ENCODE data around the gene UNC5C.

DNA sequence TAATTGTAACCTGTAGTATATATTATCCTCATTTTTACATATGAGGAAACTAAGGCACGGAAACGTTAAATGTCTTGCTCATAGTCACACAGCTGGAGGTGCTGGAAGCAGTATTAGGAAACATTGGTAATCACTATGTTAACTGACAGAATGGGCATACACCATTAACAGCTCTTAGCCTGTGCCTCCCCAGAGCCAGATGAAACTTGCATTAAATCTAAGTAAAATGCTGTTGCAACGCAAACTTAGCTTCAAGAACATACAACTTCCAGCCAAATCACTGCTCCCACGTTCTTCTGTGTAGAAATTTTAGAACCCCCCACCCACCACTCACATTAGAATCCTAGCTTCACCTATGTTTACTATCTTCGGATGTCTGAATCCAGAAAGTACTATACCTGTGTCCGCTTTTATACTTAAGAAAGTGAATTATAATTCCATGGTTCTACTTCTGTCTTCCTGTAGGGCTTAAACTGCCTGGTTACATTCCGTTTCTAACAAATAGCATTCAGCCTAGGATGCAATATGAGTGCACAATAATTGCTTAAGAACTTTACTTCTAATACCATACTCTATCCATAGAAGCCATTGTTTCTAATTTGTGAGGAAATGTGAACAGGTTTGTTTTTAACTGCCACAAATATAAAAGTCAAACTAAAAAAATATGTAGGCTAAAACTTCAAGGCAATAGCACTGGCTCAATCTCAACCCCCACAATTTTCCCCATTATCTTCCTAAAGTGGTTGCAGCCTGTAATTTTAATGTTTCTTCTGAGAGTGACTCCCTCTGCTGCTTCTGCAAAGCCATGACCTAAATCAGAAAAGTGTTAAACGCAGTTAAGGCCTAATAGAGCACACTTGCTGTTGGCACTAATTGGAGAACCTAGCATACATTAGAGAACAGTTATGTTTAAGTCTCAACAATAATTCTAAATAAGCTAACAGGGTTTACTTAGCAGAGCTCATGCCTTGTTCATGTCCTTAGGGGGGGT lies 4.4 kb downstream of the UNC5C start:
- TF ChIP-seq, protein P1, sequence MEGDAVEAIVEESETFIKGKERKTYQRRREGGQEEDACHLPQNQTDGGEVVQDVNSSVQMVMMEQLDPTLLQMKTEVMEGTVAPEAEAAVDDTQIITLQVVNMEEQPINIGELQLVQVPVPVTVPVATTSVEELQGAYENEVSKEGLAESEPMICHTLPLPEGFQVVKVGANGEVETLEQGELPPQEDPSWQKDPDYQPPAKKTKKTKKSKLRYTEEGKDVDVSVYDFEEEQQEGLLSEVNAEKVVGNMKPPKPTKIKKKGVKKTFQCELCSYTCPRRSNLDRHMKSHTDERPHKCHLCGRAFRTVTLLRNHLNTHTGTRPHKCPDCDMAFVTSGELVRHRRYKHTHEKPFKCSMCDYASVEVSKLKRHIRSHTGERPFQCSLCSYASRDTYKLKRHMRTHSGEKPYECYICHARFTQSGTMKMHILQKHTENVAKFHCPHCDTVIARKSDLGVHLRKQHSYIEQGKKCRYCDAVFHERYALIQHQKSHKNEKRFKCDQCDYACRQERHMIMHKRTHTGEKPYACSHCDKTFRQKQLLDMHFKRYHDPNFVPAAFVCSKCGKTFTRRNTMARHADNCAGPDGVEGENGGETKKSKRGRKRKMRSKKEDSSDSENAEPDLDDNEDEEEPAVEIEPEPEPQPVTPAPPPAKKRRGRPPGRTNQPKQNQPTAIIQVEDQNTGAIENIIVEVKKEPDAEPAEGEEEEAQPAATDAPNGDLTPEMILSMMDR (IDR thresholded peaks at IDR 0.05; ENCODE audit: poor library complexity) = peak; percentile 33
- TF ChIP-seq EZH2phosphoT487 (IDR thresholded peaks at IDR 0.05; ENCODE audit: low read depth, severe bottlenecking, unreplicated experiment) (no peak), EZH2 (IDR thresholded peaks at IDR 0.05; ENCODE audit: borderline replicate concordance) (no peak)

Measured in hepatocyte (in vitro differentiated cells).